Measurements from ENCODE around the gene LOXL1. TPM values are rescaled to one million over a fixed set of nuclear protein-coding genes. Genes with fewer than 3 reads are reported as not detected.

The LOXL1 gene
- total RNA-seq, 1 experiment from 2014 or later: 117 TPM

DNA sequence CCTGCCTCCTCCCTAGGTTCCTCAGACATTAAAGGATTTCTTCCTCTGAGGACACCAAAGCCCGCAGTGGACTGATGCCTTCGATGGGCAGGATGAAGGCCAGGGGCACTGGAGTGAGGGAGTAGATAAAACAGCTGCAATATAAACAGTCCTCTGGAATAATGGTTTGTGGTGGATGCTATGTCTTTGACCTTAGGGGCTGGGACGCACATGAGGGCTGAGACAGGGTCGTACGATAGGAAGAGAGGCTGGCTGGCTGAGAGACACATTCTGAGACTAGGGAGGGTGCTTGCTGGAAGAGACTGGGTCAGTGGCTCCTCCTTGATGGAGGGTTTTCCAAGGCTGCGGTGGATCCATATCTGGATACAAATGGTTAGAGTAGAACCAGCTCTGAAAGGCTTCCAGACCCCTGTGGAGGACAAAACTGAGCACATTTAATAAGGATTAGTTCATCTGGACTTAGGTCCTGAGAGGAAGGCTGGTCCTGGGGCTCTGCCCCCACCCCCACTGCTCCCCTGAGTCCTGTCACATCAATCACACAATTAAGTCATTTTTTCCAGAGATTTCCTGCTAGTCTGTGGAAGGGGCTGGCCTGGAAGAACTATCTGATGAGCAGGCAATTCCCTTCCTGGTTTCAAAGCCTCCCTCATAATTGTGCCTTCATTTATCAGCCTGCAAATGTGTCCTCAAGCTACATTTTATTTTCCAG, 37.1 kb upstream of the LOXL1 start:
- POLR2A ChIA-PET (ENCODE audit: low non-redundant PET): interaction anchor here (0.7 kb wide), 1 partner anchor 62 kb away, joined by 16 read pairs; no protein-coding TSS in a partner anchor
- H3K9me3 ChIP-seq (ENCODE audit: low read depth, low read length, poor library complexity, severe bottlenecking): no peaks in the 10 kb centered on the region
- H3K4me3 ChIP-seq (ENCODE audit: low read depth, low read length, poor library complexity, severe bottlenecking): no peak overlapping the region
- CTCF ChIA-PET: no interaction called here
- no TSS peak for BruUV-seq (replicated peaks)
- no peaks in the 10 kb centered on the region for H3K4me1 ChIP-seq (ENCODE audit: insufficient read depth, low read length, poor library complexity, severe bottlenecking)
- no peaks in the 10 kb centered on the region for H3K27me3 ChIP-seq (replicated peaks; ENCODE audit: insufficient read depth, low read depth, low read length, poor library complexity)
- no peak for DNase-seq (ENCODE audit: low spot score)
- no peak for TF ChIP-seq EZH2 (IDR thresholded peaks at IDR 0.05; ENCODE audit: borderline replicate concordance, low read depth, low read length, poor library complexity, severe bottlenecking)
- TF ChIP-seq, protein P1, sequence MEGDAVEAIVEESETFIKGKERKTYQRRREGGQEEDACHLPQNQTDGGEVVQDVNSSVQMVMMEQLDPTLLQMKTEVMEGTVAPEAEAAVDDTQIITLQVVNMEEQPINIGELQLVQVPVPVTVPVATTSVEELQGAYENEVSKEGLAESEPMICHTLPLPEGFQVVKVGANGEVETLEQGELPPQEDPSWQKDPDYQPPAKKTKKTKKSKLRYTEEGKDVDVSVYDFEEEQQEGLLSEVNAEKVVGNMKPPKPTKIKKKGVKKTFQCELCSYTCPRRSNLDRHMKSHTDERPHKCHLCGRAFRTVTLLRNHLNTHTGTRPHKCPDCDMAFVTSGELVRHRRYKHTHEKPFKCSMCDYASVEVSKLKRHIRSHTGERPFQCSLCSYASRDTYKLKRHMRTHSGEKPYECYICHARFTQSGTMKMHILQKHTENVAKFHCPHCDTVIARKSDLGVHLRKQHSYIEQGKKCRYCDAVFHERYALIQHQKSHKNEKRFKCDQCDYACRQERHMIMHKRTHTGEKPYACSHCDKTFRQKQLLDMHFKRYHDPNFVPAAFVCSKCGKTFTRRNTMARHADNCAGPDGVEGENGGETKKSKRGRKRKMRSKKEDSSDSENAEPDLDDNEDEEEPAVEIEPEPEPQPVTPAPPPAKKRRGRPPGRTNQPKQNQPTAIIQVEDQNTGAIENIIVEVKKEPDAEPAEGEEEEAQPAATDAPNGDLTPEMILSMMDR (conservative IDR thresholded peaks at IDR 0.05; ENCODE audit: low read depth, low read length): no peak
- H3K36me3 ChIP-seq (ENCODE audit: insufficient read depth, low read length, poor library complexity, severe bottlenecking): no peaks in the 10 kb centered on the region
- H3K27ac ChIP-seq (ENCODE audit: low read depth, low read length, poor library complexity, severe bottlenecking): no peak overlapping the region
- intact Hi-C loops (cut with micrococcal nuclease; ENCODE audit: unreplicated experiment): no loop called here

DNA sequence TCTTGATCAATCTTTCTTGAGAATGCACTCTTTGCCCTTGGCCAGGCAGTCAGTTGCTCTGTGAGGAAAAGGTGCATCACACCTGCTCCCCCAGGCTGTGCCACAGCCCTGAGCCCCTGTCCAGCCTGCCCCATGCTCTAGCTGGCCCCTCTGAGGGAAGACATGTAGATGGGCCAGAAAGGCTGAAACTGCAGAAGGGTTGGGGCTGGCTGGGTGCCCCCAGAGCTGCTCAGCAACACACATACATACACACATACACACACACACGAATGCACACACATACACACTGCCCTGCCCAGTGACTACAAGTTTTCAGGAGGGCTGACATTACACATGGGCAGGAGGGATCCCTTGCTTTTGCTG, 36.5 kb upstream of the LOXL1 start:
- Histone ChIP-seq H3K36me3 (ENCODE audit: insufficient read depth, low read length, poor library complexity, severe bottlenecking) (no peaks in the 10 kb centered on the region), H3K9me3 (ENCODE audit: low read depth, low read length, poor library complexity, severe bottlenecking) (no peaks in the 10 kb centered on the region), H3K27me3 (replicated peaks; ENCODE audit: insufficient read depth, low read depth, low read length, poor library complexity) (no peaks in the 10 kb centered on the region), H3K4me3 (ENCODE audit: low read depth, low read length, poor library complexity, severe bottlenecking) (no peak overlapping the region), H3K4me1 (ENCODE audit: insufficient read depth, low read length, poor library complexity, severe bottlenecking) (no peaks in the 10 kb centered on the region), H3K27ac (ENCODE audit: low read depth, low read length, poor library complexity, severe bottlenecking) (no peak overlapping the region)
- no peak for TF ChIP-seq EZH2 (IDR thresholded peaks at IDR 0.05; ENCODE audit: borderline replicate concordance, low read depth, low read length, poor library complexity, severe bottlenecking)
- TF ChIP-seq, protein P1 (conservative IDR thresholded peaks at IDR 0.05; ENCODE audit: low read depth, low read length): no peak
- BruUV-seq (replicated peaks): no TSS peak
- intact Hi-C loops (cut with micrococcal nuclease; ENCODE audit: unreplicated experiment): no loop called here
- ChIA-PET POLR2A (ENCODE audit: low non-redundant PET) (no interaction called here), CTCF (no interaction called here)
- no peak for DNase-seq (ENCODE audit: low spot score)

DNA sequence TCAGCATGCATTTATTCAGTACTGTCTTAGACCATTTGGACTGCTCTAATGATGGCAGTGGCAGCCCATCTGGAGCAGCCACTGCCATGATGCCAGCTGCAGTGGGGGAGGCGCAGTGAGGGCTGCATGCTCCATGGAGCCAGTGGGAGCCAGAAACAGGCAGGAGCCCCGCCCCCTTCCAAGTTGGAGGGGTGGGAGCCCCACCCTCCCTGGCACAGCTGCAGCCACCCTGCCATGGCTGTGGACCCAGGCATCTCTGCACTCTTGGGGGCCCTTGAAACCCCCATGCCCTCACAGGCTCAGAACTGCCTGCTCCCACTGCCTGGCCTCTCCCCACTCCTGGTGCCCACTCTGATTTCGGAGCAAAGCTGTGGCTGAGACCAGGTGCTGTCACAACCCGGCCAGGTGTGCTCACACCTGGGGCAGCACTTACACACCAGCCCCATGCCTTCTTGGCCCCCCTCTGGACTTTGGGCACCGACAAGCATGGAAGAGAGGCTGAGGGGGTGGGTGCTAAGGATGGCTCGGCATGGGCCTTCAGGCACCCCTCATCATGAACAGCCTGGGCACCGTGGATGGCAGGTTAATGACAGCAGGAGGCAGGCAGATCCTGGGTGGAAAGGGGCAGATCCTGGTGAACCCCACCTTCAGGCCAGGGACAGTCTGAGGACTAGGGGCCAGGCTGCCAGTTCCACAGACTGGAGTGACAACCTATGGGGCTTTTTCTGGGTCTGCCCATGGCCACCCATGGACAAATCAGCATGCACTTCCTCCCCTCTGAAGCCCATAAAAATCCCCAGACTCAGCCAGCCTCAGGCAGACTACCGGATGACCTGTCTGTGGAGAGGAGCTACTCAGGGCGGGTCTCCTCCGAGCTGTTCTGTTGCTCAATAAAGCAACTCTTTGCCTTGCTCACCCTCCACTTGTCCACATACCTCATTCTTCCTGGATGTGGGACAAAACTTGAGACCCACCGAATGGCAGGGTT, 34.6 kb upstream of the LOXL1 start:
- no peaks in the 10 kb centered on the region for H3K27me3 ChIP-seq (replicated peaks; ENCODE audit: insufficient read depth, low read depth, low read length, poor library complexity)
- DNase-seq (ENCODE audit: low spot score): no peak
- H3K4me1 ChIP-seq (ENCODE audit: insufficient read depth, low read length, poor library complexity, severe bottlenecking): no peaks in the 10 kb centered on the region
- no TSS peak for BruUV-seq (replicated peaks)
- TF ChIP-seq, protein P1 (conservative IDR thresholded peaks at IDR 0.05; ENCODE audit: low read depth, low read length): no peak
- TF ChIP-seq EZH2 (IDR thresholded peaks at IDR 0.05; ENCODE audit: borderline replicate concordance, low read depth, low read length, poor library complexity, severe bottlenecking): no peak
- H3K36me3 ChIP-seq (ENCODE audit: insufficient read depth, low read length, poor library complexity, severe bottlenecking): no peaks in the 10 kb centered on the region
- H3K4me3 ChIP-seq (ENCODE audit: low read depth, low read length, poor library complexity, severe bottlenecking): no peak overlapping the region
- H3K9me3 ChIP-seq (ENCODE audit: low read depth, low read length, poor library complexity, severe bottlenecking): no peaks in the 10 kb centered on the region
- POLR2A ChIA-PET (ENCODE audit: low non-redundant PET): no interaction called here
- no peak overlapping the region for H3K27ac ChIP-seq (ENCODE audit: low read depth, low read length, poor library complexity, severe bottlenecking)
- intact Hi-C loops (cut with micrococcal nuclease; ENCODE audit: unreplicated experiment): no loop called here
- CTCF ChIA-PET: no interaction called here

All from A673 (cell line).